Activated CD4-positive, CD25-positive, alpha-beta regulatory T cell treated with anti-CD3 and anti-CD28 coated beads, Interleukin-2, amount 50 U/mL, for 16 hours (primary cell): Measurements from ENCODE around the gene PDE7B.

Experiments used
- DNase-seq: peaks from one replicate; pipeline ENCODE4 v3.0.0-alpha.2; 2020; ENCODE audit warnings: low read depth, low spot score

The PDE7B gene

GRCh38 chr6:136024711-136025110, 173.2 kb downstream of the PDE7B start:
- DNase-seq, result no peak

GRCh38 chr6:136025736-136026135, 174.2 kb downstream of the PDE7B start:
- DNase-seq, result no peak

GRCh38 chr6:136030131-136030530, 178.6 kb downstream of the PDE7B start:
- DNase-seq, result no peak

DNA sequence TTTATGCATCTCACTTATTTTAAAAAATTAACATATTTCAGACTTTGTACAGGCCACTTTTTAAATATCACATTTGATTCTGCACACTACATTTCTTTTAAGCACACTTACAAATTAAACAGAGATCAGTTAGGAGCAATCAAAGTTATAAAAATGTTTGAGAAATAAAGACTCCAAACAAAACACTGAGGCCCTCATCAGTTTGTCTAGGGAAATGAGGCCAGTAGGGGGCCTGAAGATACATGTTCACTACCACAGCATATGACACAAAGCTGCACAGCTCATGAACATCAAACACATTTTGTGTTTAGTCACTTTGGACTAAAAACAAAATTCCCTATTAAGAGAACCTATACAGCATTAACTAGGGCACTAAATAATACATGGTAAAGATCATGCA, 180.5 kb downstream of the PDE7B start:
- DNase-seq, result no peak

DNA sequence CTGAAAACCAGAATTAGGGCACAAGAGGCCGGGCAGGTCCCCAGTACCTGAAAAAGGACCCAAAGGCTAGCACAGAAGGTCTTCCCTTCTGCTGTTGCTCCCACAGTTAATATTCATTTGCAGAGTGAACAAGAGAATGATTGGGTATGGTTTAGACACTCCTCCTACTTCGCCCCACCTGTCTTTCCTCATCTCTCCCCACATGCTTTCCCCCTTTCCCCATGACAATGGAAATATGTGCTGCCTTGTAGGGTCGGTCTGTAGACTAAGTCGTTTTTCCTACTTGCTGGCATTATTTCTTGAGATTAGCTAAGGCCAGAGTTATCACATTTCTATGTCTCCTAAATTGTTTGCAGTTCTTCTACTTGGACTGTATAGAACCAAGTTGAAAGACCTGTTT, 181.9 kb downstream of the PDE7B start:
- DNase-seq, result no peak

DNA sequence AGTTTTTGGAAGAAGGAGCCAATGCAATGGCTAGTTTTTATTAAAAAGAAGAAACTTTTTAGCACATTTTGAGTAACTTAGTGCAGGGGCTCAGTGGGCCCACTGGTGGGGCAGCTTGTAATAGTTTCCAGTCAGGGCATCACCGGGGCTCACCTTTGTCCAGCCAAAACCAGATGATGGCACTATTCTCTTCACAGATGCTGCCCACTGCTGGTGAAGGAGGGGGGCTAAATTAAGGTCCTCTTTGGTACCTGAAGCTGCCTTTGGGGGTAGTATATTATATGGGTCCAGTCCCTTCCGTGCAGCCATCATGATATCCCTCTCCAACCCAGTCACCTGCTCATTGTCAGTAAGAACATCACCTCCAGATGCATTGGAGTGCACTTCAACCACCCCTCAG, 182.9 kb downstream of the PDE7B start:
- DNase-seq, result no peak

DNA sequence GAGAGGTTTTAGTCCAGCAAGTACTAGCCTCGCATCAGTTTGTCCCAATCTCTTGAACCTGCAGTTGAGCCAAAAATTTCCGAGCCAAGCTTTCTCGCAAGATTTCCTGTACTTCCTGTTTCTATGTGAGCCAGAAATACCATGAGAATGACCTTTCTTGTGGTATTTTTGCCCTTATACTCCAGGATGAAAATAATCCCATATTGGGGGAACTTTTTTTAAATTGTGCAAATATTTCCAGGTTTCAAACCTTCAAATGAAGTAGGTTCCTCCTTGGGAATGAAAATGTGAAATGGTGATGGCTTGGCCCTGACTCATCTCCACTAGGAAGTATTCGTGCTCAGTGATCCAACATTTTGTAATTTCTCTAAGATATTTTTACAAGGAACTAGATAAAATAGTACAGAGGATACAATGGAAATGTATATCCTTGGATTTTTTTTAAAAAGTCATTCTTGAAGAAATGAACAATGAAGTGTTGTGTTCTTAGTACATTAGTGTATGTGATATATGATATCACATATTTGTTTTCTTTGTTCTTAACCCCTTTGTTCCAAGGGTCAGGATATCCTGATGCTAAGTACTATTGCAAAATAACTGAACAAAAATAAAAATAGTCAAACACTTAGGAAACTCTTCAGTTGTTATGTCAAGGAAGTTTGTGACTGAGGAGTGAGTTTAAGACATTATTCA, 184.0 kb downstream of the PDE7B start:
- DNase-seq, result no peak

DNA sequence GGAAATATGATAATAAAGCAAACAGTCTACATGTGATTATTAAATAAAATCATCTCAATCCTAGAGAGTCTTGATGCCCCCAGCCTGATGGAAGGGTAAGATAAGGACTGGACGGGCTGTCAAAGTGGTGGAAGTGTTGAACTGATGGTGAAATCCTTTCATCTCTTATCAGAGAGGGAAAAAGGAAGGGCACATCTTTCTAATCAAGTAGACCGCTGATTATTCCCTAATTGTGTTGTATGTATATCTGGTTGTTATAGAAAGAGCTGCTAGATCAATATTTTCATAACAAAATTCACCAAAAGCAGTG, 184.5 kb downstream of the PDE7B start:
- no peak for DNase-seq

DNA sequence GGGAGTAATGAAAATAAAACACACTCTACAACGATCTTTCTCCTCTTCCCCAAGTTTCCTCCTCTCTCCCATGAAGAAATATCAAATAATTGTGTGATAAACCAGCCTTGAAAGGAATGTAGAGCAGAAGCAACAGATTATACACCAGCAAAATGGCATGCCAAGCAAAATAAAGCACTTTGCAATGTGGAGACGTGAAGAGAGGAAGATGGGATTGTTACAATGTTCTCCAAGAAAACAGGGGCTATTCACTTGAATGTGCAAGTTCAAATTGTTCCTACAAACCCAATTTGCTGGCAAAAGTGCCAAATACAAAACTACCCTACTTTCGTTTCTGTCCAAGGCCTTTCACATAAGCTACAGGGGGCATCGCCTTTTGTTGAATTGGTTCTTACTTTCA, 185.1 kb downstream of the PDE7B start:
- no peak for DNase-seq

GRCh38 chr6:136037242-136037875, 185.9 kb downstream of the PDE7B start:
- no peak for DNase-seq

- no peak for DNase-seq
Observed at GRCh38 chr6:136037876-136038460, 186.5 kb downstream of the PDE7B start.

DNA sequence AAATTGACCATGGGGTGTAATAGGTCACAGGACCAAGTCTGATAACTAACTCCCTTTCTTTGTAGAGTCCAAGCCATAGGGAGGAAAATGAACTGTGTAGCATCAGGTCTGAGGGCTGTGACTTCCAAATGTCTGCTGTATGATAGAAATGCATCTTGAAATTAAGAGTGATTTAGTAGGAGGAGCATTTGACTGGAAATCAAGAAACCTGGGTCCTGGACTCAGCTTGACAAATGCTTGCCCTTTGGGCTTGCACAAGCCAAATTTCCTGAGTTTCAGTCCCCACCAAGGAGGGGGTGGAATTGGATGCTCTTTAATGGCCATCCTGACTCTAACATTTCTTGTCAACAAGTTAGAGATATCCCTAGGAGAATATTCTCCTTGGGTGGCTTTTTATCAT, 187.0 kb downstream of the PDE7B start:
- DNase-seq, result no peak

- DNase-seq, result no peak
Observed at GRCh38 chr6:136039185-136039584, 187.7 kb downstream of the PDE7B start.

GRCh38 chr6:136050475-136050874, 199.0 kb downstream of the PDE7B start:
- no peak for DNase-seq

DNA sequence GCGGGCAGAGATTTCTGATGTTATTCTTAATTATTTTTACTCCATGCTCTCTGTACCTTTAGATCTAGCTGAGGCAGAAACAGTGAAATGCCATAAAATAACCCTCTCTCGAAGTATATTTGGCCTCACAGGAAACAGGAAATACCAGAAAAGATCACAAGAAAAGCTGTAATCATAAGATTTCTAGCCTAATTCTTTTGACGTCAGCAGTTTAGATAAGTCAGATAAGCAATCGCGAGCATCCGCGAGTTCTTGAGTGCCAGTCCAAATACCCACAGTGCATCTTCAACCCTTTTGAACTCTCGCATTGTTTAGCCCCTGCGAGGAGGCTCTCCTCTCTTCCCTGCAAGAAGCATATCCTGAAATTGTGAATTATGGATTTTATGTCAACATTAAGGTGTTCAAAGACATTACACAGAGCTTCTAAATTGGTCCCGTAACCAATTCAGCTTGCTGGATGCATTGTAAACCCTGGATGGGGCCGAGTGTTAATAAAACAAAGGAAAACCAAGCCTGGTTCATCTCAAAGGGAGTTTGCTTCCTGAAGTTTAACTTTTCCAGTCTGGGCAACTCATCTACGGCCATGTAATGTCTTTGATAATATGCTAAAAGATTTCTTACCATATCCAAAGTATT, 199.8 kb downstream of the PDE7B start:
- no peak for DNase-seq

DNA sequence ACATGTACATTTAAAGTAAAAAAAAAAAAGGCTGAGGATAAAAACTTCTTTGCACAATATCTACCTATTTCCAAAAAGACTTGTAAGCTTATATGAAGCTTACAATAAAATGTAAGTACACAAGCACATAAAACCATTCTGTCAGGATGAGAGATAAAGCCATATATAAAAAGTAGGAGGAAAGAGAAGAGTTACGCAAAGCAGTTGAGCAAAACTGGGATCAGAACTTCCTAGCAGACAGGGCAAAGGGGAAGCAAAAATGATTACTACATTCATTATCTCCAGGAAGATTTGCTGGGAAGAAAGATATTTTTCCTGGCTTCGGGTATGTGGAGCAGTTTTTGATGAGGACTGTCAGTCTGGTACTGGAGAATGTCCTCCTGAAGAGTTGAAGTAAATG, 200.5 kb downstream of the PDE7B start:
- DNase-seq, result no peak

DNA sequence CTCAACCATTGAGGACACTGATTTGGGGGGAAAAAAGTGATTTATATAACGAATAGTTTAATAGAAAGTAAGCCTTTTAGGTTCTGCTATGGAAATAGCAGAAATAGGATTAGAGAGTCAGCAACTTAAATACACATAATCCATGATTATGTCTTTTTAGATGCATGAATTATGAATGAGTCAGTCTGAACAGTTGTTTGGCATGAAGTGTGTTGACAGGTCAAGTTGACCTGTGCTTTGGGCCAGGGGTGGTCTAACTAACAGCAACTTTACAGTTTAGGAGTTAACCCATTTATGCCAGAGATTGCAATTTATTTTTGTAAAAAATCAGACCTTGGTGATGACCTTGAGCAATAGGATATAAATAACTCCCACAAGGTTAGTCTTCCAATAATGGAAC, 207.4 kb downstream of the PDE7B start:
- no peak for DNase-seq

- DNase-seq, result no peak
Observed at GRCh38 chr6:136059308-136059707, 207.8 kb downstream of the PDE7B start.

- DNase-seq, result no peak
Observed at GRCh38 chr6:136060052-136060451, 208.6 kb downstream of the PDE7B start.

DNA sequence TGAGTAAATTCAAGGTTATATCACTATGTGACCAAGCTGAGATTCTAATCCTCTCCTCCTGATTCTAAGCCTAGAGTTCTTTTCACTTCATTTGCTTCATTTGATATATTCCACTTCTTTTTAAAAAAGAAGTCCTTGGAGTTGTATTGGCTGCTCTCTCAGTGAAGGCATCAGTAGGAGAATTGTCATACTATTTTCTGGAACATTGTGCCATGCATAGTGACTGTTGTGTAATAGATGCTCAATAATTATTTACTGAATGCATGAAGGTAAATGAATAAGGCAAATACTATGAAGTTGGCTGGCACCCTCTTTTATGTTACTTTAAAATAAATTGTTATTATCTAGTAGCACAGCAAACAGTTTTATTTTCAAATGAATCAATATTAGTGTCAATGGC, 209.3 kb downstream of the PDE7B start:
- no peak for DNase-seq

DNA sequence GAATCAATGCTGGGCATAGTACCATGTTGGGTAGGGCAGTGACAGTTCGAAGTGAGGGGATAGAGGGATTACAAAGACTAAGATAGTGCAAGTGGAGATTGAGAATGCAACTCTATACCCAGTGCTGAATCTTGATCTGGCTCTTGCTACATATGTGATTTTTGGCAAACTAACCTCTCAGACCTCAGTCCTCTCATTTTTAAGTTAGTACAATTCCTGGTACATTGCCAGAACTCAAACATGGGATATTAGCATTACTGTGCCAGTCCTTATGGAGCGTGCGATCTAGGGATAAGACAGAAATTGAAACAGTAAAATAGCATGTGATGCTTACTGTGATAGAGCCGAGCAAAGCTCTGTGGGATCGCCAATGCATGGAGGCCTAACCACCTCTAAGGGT, 210.2 kb downstream of the PDE7B start:
- DNase-seq, result no peak

DNA sequence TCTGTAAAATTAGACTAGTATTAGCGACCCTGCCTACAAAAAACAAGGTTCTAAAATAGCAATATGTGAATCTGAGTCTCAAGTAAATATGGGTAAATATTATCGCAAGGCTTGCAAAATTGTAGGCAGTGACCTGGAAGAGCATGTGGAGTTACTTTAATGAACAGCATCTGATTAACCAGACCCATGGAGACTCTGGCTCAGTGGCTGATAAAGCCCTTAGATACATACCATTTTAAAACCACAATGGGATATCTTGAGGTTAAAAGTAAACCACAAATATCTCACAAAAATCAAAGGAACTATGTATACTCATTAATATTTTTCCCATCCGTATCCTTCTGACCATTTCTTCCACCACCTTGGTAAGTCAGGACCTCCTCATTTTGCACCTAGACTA, 211.6 kb downstream of the PDE7B start:
- DNase-seq, result no peak

- no peak for DNase-seq
Observed at GRCh38 chr6:136066005-136066404, 214.5 kb downstream of the PDE7B start.
